Measurements from ENCODE around the gene CXCL5. TPM values are rescaled to one million over a fixed set of nuclear protein-coding genes. Genes with fewer than 3 reads are reported as not detected.

CXCL5 gene
- polyA plus RNA-seq, 1 of the 3 experiments (the other 2 are of a cell fraction), result 0.02 TPM

GRCh38 chr4:73976716-73977115, 21.8 kb downstream of the CXCL5 start:
- no peak overlapping the region for H3K27ac ChIP-seq (ENCODE audit: low read depth in 2 of 2, low read length in 1 of 2)
- WGBS (ENCODE audit: low lambda C conversion rate), result 0% methylated on average over 2 of the region's 4 CpGs
- no peak for DNase-seq
- H3K4me2 ChIP-seq, result no peak overlapping the region
- no peaks in the 10 kb centered on the region for H4K20me1 ChIP-seq (ENCODE audit: insufficient read depth)
- ChIA-PET CTCF (interaction anchor here (1.7 kb wide), 1 partner anchor 18 kb away, joined by 4 read pairs; no protein-coding TSS in a partner anchor), POLR2A (no interaction called here)
- no peaks in the 10 kb centered on the region for H3K36me3 ChIP-seq (replicated peaks in 1 of 2; ENCODE audit: control insufficient read depth in 1 of 2, insufficient read depth in 2 of 2, low read length in 1 of 2)
- H3K4me1 ChIP-seq (ENCODE audit: control insufficient read depth in 1 of 2, insufficient read depth in 2 of 2, low read depth in 1 of 2, low read length in 1 of 2), result no peaks in the 10 kb centered on the region
- TF ChIP-seq TEAD4 (IDR thresholded peaks at IDR 0.05; ENCODE audit: borderline replicate concordance, insufficient read depth) (no peak), PBX3 (IDR thresholded peaks at IDR 0.05) (no peak), RFX5 (IDR thresholded peaks at IDR 0.05; ENCODE audit: low read length) (no peak), JUND (IDR thresholded peaks at IDR 0.05) (no peak), MXI1 (IDR thresholded peaks at IDR 0.05; ENCODE audit: low read depth, low read length) (no peak), YY1 (IDR thresholded peaks at IDR 0.05; ENCODE audit: low read depth) (no peak), GABPA (IDR thresholded peaks at IDR 0.05; ENCODE audit: low read depth) (no peak), MEF2A (IDR thresholded peaks at IDR 0.05; ENCODE audit: borderline replicate concordance, low read depth) (no peak)
- H3K9me3 ChIP-seq, result no peaks in the 10 kb centered on the region
- H3K9ac ChIP-seq, result no peak overlapping the region
- no peak overlapping the region for H2AFZ ChIP-seq (ENCODE audit: low read depth)
- H3K79me2 ChIP-seq (ENCODE audit: insufficient read depth), result no peaks in the 10 kb centered on the region
- peaks cover 2% of the 10 kb centered on the region for H3K27me3 ChIP-seq (ENCODE audit: insufficient read depth)
- H3F3A ChIP-seq (replicated peaks; ENCODE audit: insufficient read depth), result no peaks in the 10 kb centered on the region
- no peak overlapping the region for H3K4me3 ChIP-seq (ENCODE audit: low read depth in 2 of 2, low read length in 1 of 2)
- no peaks in the 10 kb centered on the region for H3K9me2 ChIP-seq

- WGBS (ENCODE audit: low lambda C conversion rate), result 56% methylated on average over 1 of the region's 2 CpGs
- Histone ChIP-seq H4K20me1 (ENCODE audit: insufficient read depth) (no peaks in the 10 kb centered on the region), H3K4me1 (ENCODE audit: control insufficient read depth in 1 of 2, insufficient read depth in 2 of 2, low read depth in 1 of 2, low read length in 1 of 2) (no peaks in the 10 kb centered on the region), H3K27me3 (ENCODE audit: insufficient read depth) (no peaks in the 10 kb centered on the region; the same call in 1 of the 2 replicates), H3F3A (replicated peaks; ENCODE audit: insufficient read depth) (no peaks in the 10 kb centered on the region), H3K9me2 (no peaks in the 10 kb centered on the region), H3K27ac (ENCODE audit: low read depth in 2 of 2, low read length in 1 of 2) (no peak overlapping the region), H3K9ac (no peak overlapping the region), H2AFZ (ENCODE audit: low read depth) (no peak overlapping the region), H3K9me3 (no peaks in the 10 kb centered on the region), H3K4me3 (ENCODE audit: low read depth in 2 of 2, low read length in 1 of 2) (no peak overlapping the region), H3K79me2 (ENCODE audit: insufficient read depth) (no peaks in the 10 kb centered on the region), H3K36me3 (replicated peaks in 1 of 2; ENCODE audit: control insufficient read depth in 1 of 2, insufficient read depth in 2 of 2, low read length in 1 of 2) (no peaks in the 10 kb centered on the region), H3K4me2 (no peak overlapping the region)
- POLR2A ChIA-PET, result no interaction called here
- TF ChIP-seq GATA2 (CRISPR knock-in tag; IDR thresholded peaks at IDR 0.05) (no peak), TCF12 (IDR thresholded peaks at IDR 0.05) (no peak), RFX5 (IDR thresholded peaks at IDR 0.05; ENCODE audit: low read length) (no peak), USF1 (IDR thresholded peaks at IDR 0.05; ENCODE audit: borderline replicate concordance, low read depth) (no peak)
- CTCF ChIA-PET, result interaction anchor here (1.7 kb wide), 1 partner anchor 18 kb away, joined by 4 read pairs; no protein-coding TSS in a partner anchor
- DNase-seq, result no peak
Observed at GRCh38 chr4:73976217-73976616, 22.3 kb downstream of the CXCL5 start.

GRCh38 chr4:73974352-73974751, 24.1 kb downstream of the CXCL5 start:
- H3F3A ChIP-seq (replicated peaks; ENCODE audit: insufficient read depth), result no peaks in the 10 kb centered on the region
- no peaks in the 10 kb centered on the region for H3K4me1 ChIP-seq (ENCODE audit: control insufficient read depth in 1 of 2, insufficient read depth in 2 of 2, low read depth in 1 of 2, low read length in 1 of 2)
- H3K9ac ChIP-seq, result no peak overlapping the region
- no peaks in the 10 kb centered on the region for H3K27me3 ChIP-seq (ENCODE audit: insufficient read depth)
- ChIA-PET CTCF (no interaction called here), POLR2A (no interaction called here)
- no peaks in the 10 kb centered on the region for H4K20me1 ChIP-seq (ENCODE audit: insufficient read depth)
- no peak overlapping the region for H3K27ac ChIP-seq (ENCODE audit: low read depth in 2 of 2, low read length in 1 of 2)
- H3K9me2 ChIP-seq, result no peaks in the 10 kb centered on the region
- no peaks in the 10 kb centered on the region for H3K79me2 ChIP-seq (ENCODE audit: insufficient read depth)
- H3K4me3 ChIP-seq (ENCODE audit: low read depth in 2 of 2, low read length in 1 of 2), result no peak overlapping the region
- H3K4me2 ChIP-seq, result no peak overlapping the region
- no peak for DNase-seq
- no peak overlapping the region for H2AFZ ChIP-seq (ENCODE audit: low read depth)
- no peaks in the 10 kb centered on the region for H3K36me3 ChIP-seq (replicated peaks in 1 of 2; ENCODE audit: control insufficient read depth in 1 of 2, insufficient read depth in 2 of 2, low read length in 1 of 2)
- TF ChIP-seq SIN3A (IDR thresholded peaks at IDR 0.05; ENCODE audit: borderline replicate concordance, low read depth, low read length), result no peak
- TF ChIP-seq FOXJ3 (CRISPR knock-in tag; IDR thresholded peaks at IDR 0.05), result no peak
- TF ChIP-seq REST (IDR thresholded peaks at IDR 0.05; ENCODE audit: low read depth, low read length), result no peak
- TF ChIP-seq RAD21 (IDR thresholded peaks at IDR 0.05; ENCODE audit: low read length), result no peak
- TF ChIP-seq GATA2 (CRISPR knock-in tag; IDR thresholded peaks at IDR 0.05), result no peak
- no peak for TF ChIP-seq FOXM1 (IDR thresholded peaks at IDR 0.05; ENCODE audit: low read depth)
- no peak for TF ChIP-seq YY1 (IDR thresholded peaks at IDR 0.05; ENCODE audit: low read depth)
- no peak for TF ChIP-seq CHD2 (IDR thresholded peaks at IDR 0.05; ENCODE audit: low read length, partially characterized antibody)
- no peak for TF ChIP-seq TCF12 (IDR thresholded peaks at IDR 0.05)
- H3K9me3 ChIP-seq, result no peaks in the 10 kb centered on the region

All from SK-N-SH (cell line).